HepG2 (cell line): ENCODE measurements around the gene RNPEPL1. TPM values are rescaled to one million over a fixed set of nuclear protein-coding genes. Genes with fewer than 3 reads are reported as not detected.
A peak's percentile ranks its signal among the peaks of the same experiment; 100 is the strongest.

Experiments used
- AFF4 ChIP-seq: sonication (generic); formaldehyde crosslinking; IDR thresholded peaks from 2 replicates; pipeline ENCODE4 v1.4.0; 2020; ENCODE audit warnings: missing genetic modification reagents
- ARNTL ChIP-seq: sonication (generic); formaldehyde crosslinking; IDR thresholded peaks from 2 replicates; pipeline ENCODE4 v1.4.0; 2020; ENCODE audit warnings: mild to moderate bottlenecking, missing genetic modification reagents
- GABPB1 ChIP-seq: IDR thresholded peaks from 2 replicates; pipeline ENCODE4 v1.6.1; 2016; ENCODE audit warnings: mild to moderate bottlenecking, missing genetic modification reagents, moderate library complexity, missing compliant biosample characterization
- GZF1 ChIP-seq: sonication (generic); formaldehyde crosslinking; IDR thresholded peaks from 2 replicates; pipeline ENCODE4 v1.5.1; 2020; ENCODE audit warnings: mild to moderate bottlenecking, missing genetic modification reagents
- HMG20B ChIP-seq: conservative IDR thresholded peaks from 2 replicates; pipeline ENCODE4 v1.6.1; 2016; ENCODE audit warnings: missing genetic modification reagents, missing compliant biosample characterization
- HOXA3 ChIP-seq: sonication (generic); formaldehyde crosslinking; IDR thresholded peaks from 2 replicates; pipeline ENCODE4 v1.5.0; 2020; ENCODE audit warnings: missing genetic modification reagents
- IRX3 ChIP-seq: sonication (generic); formaldehyde crosslinking; IDR thresholded peaks from 2 replicates; pipeline ENCODE4 v1.8.1; 2023; ENCODE audit warnings: mild to moderate bottlenecking, low read depth, missing genetic modification reagents, borderline replicate concordance
- LCORL ChIP-seq, 2 experiments: fragments of 450-650 bp in 1 of 2; sonication (generic) in 1 of 2; formaldehyde crosslinking in 1 of 2; IDR thresholded peaks; 2 replicates each; pipeline versions ENCODE4 v1.5.0 to v1.6.1; 2017 to 2020; ENCODE audit warnings: antibody characterized with exemption in 1 of 2, missing genetic modification reagents in 1 of 2
- NCOA2 ChIP-seq: sonication (generic); formaldehyde crosslinking; IDR thresholded peaks from 2 replicates; pipeline ENCODE4 v1.8.0; 2022; ENCODE audit warnings: inconsistent platforms
- PAF1 ChIP-seq: IDR thresholded peaks from 2 replicates; pipeline ENCODE4 v1.6.1; 2016; ENCODE audit warnings: missing genetic modification reagents, missing compliant biosample characterization
- RAD51 ChIP-seq: fragments of 450-650 bp; IDR thresholded peaks from 2 replicates; pipeline ENCODE4 v1.6.1; 2016; ENCODE audit warnings: borderline replicate concordance
- THAP11 ChIP-seq: IDR thresholded peaks from 2 replicates; pipeline ENCODE4 v1.6.1; 2016; ENCODE audit warnings: missing biosample characterization, missing genetic modification reagents
- ZFP82 ChIP-seq: sonication (generic); formaldehyde crosslinking; IDR thresholded peaks from 2 replicates; pipeline ENCODE4 v1.5.1; 2020; ENCODE audit warnings: mild to moderate bottlenecking, missing genetic modification reagents, borderline replicate concordance
- ZFX ChIP-seq: sonication (generic); formaldehyde crosslinking; IDR thresholded peaks from 2 replicates; pipeline ENCODE4 v1.4.0; 2020; ENCODE audit warnings: mild to moderate bottlenecking, low read depth, missing genetic modification reagents, moderate library complexity
- ZNF775 ChIP-seq: sonication (generic); formaldehyde crosslinking; IDR thresholded peaks from 2 replicates; pipeline ENCODE4 v1.4.0; 2020; ENCODE audit warnings: missing genetic modification reagents, mild to moderate bottlenecking, moderate library complexity, borderline replicate concordance
- ZNF83 ChIP-seq: sonication (generic); formaldehyde crosslinking; IDR thresholded peaks from 2 replicates; pipeline ENCODE4 v1.4.0; 2020; ENCODE audit warnings: missing genetic modification reagents, mild to moderate bottlenecking, borderline replicate concordance
- polyA plus RNA-seq, 8 experiments: library from polyadenylated mRNA; depleted of rRNA in 3 of 8; stranded (reverse) in 7 of 8; unstranded in 1 of 8; fragments of >200 nt; fragmentation: Illumina TruSeq in 4 of 8; extraction: Trizol in 4 of 8; gene quantifications; 2 replicates each; pipeline versions ENCODE4 v1.2.1 to v1.2.3, GENCODE V29; 2011 to 2016; ENCODE audit warnings: low read depth in 4 of 8, missing spikeins in 1 of 8, mixed read lengths in 1 of 8; ENCODE audit not compliant: insufficient read depth in 1 of 8
- total RNA-seq, 5 experiments: library from RNA; depleted of rRNA; stranded (reverse); fragments of >200 nt; fragmentation: Illumina TruSeq; extraction: Trizol; gene quantifications; 2 replicates each; pipeline ENCODE4 v1.2.3, GENCODE V29; 2016; ENCODE audit warnings: low read depth in 1 of 5
- TF ChIP-seq, protein P1 (sequence below): sonication (generic); formaldehyde crosslinking; IDR thresholded peaks from 2 replicates; pipeline ENCODE4 v1.4.0; 2020; ENCODE audit warnings: missing genetic modification reagents, borderline replicate concordance
- TF ChIP-seq, protein P2 (sequence below): sonication (generic); formaldehyde crosslinking; IDR thresholded peaks from 2 replicates; pipeline ENCODE4 v1.5.0; 2020; ENCODE audit warnings: missing genetic modification reagents
- TF ChIP-seq, protein P3 (sequence below): sonication (generic); formaldehyde crosslinking; IDR thresholded peaks from 2 replicates; pipeline ENCODE4 v1.5.1; 2020; ENCODE audit warnings: missing genetic modification reagents, mild to moderate bottlenecking, borderline replicate concordance

Gene RNPEPL1
- total and polyA plus RNA-seq, 2 of the 13 experiments (the other 11 are each of a cell fraction or from before 2014, with no cell fraction given): 13.0 to 18.0 TPM

DNA sequence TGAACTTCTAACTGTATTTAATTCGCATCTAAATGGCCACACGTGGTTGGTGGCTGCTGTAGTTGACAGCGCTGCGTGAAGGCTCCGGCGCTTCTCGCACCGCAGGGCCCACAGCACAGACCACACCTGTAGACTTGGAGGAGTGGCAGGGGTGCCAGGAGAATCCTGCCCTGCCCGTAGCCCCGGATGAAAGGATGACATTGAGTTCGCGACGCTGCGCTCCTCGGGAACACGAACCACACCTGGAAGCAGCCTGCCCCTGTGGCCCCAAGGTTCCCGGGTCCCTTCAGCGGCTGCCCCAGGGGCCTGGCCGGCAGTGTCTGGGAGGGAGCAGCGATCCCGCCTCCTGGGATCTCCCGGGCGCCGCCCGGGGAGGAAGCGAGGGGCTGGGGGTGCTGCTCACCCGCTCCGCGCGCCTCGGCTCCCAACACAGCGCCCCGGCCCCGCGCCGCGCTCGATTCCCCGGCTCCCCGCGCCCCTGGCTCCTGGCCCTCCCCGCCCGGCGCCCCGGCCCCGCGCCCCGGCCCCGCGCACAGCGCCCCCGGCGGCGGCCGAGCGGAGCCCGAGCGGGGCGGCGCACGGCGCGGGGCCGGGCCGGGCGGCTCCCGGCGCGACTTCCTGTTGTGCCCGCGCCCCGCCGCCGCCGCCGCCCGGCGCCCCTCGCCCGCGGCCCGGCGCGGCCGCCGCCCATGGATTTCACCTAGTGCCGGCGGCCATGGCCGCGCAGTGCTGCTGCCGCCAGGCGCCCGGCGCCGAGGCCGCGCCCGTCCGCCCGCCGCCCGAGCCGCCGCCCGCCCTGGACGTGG is at the start of gene RNPEPL1 (continued):
- no peak for TF ChIP-seq LCORL (IDR thresholded peaks at IDR 0.05)
- TF ChIP-seq LCORL (CRISPR knock-in tag; IDR thresholded peaks at IDR 0.05): peak; percentile 36; the same call in 1 of the 2 replicates
- TF ChIP-seq ZNF775: no peak
- TF ChIP-seq AFF4 (CRISPR knock-in tag): no peak
- TF ChIP-seq, protein P1, sequence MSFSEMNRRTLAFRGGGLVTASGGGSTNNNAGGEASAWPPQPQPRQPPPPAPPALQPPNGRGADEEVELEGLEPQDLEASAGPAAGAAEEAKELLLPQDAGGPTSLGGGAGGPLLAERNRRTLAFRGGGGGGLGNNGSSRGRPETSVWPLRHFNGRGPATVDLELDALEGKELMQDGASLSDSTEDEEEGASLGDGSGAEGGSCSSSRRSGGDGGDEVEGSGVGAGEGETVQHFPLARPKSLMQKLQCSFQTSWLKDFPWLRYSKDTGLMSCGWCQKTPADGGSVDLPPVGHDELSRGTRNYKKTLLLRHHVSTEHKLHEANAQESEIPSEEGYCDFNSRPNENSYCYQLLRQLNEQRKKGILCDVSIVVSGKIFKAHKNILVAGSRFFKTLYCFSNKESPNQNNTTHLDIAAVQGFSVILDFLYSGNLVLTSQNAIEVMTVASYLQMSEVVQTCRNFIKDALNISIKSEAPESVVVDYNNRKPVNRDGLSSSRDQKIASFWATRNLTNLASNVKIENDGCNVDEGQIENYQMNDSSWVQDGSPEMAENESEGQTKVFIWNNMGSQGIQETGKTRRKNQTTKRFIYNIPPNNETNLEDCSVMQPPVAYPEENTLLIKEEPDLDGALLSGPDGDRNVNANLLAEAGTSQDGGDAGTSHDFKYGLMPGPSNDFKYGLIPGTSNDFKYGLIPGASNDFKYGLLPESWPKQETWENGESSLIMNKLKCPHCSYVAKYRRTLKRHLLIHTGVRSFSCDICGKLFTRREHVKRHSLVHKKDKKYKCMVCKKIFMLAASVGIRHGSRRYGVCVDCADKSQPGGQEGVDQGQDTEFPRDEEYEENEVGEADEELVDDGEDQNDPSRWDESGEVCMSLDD (CRISPR knock-in tag): no peak
- no peak for TF ChIP-seq PAF1 (CRISPR knock-in tag)
- no peak for TF ChIP-seq IRX3 (CRISPR knock-in tag)
- TF ChIP-seq, protein P2, sequence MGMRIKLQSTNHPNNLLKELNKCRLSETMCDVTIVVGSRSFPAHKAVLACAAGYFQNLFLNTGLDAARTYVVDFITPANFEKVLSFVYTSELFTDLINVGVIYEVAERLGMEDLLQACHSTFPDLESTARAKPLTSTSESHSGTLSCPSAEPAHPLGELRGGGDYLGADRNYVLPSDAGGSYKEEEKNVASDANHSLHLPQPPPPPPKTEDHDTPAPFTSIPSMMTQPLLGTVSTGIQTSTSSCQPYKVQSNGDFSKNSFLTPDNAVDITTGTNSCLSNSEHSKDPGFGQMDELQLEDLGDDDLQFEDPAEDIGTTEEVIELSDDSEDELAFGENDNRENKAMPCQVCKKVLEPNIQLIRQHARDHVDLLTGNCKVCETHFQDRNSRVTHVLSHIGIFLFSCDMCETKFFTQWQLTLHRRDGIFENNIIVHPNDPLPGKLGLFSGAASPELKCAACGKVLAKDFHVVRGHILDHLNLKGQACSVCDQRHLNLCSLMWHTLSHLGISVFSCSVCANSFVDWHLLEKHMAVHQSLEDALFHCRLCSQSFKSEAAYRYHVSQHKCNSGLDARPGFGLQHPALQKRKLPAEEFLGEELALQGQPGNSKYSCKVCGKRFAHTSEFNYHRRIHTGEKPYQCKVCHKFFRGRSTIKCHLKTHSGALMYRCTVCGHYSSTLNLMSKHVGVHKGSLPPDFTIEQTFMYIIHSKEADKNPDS (CRISPR knock-in tag): 0 out of 2 replicates have a peak, but pooled peaks have one; percentile 66
- no peak for TF ChIP-seq GZF1 (CRISPR knock-in tag)
- no peak for TF ChIP-seq RAD51
- TF ChIP-seq THAP11: no peak
- TF ChIP-seq GABPB1 (CRISPR knock-in tag): peak; percentile 56; the same call in 1 of the 2 replicates
- TF ChIP-seq, protein P3, sequence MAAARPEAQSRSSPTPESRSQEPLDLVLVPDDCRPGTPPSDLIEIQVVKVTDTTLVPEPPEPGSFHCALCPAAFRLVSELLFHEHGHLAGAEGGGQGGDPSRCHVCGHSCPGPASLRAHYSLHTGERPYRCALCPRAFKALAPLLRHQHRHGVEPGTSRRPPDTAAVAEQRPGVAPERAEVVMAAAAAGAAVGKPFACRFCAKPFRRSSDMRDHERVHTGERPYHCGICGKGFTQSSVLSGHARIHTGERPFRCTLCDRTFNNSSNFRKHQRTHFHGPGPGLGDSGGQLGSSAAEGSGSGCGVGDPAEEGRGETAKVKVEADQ: peak; percentile 59
- no peak for TF ChIP-seq NCOA2 (CRISPR knock-in tag)
- no peak; the same call in 1 of the 2 replicates for TF ChIP-seq HOXA3 (CRISPR knock-in tag)
- TF ChIP-seq ZFX: peak; percentile 66; the same call in 1 of the 2 replicates
- 0 out of 2 replicates have a peak, but pooled peaks have one; percentile 78 for TF ChIP-seq ZNF83 (CRISPR knock-in tag)
- TF ChIP-seq ZFP82 (CRISPR knock-in tag): no peak
- no peak for TF ChIP-seq ARNTL (CRISPR knock-in tag)
- TF ChIP-seq HMG20B: no peak
